Erythroblast (primary cell): ENCODE measurements around the gene KIFC1.
"Not testable (repeated sequence)": the region's sequence is repeated elsewhere in the genome, so short reads cannot be mapped to it uniquely, and the experiment has no call there.

ENCODE experiments used
- GATA1 ChIP-seq: IDR thresholded peaks from 2 replicates; pipeline ENCODE4 v1.6.1; 2011; ENCODE audit warnings: low read depth, mild to moderate bottlenecking, control low read depth, low read length, moderate library complexity
- POLR2A ChIP-seq: IDR thresholded peaks from 2 replicates; pipeline ENCODE4 v1.6.1; 2011; ENCODE audit warnings: mild to moderate bottlenecking, low read length

DNA sequence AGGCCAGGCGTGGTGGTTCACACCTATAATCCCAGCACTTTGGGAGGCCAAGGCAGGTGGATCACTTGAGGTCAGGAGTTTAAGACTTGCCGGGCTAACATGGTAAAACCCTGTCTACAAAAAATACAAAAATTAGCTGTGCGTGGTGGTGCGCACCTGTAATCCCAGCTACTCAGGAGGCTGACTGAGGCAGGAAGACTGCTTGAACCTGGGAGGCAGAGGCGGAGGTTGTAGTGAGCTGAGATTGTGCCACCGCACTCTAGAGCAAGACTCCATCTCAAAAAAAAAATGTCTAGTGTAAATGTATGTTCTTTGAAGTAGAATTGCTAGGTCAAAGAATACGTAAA lies 48.0 kb upstream of the KIFC1 start:
- TF ChIP-seq POLR2A, GATA1: not testable (repeated sequence)
